Esophagus squamous epithelium (tissue), 4 donors: ENCODE data around the gene PRKAB1.

Experiments
- CTCF ChIP-seq, 6 experiments: fragments of 450-650 bp in 4 of 6; fragments of 200-600 bp in 2 of 6; sonication (generic) in 2 of 6; IDR thresholded peaks; one replicate each; pipeline ENCODE4 v1.5.1; 2016 to 2019; ENCODE audit warnings: antibody characterized with exemption in 6 of 6, mild to moderate bottlenecking in 4 of 6, moderate library complexity in 4 of 6
- POLR2A ChIP-seq, 4 donors: fragments of 450-650 bp; IDR thresholded peaks; one replicate each; pipeline ENCODE4 v1.6.1; 2017; ENCODE audit warnings: antibody characterized with exemption in 4 of 4, mild to moderate bottlenecking in 4 of 4, moderate library complexity in 3 of 4

DNA sequence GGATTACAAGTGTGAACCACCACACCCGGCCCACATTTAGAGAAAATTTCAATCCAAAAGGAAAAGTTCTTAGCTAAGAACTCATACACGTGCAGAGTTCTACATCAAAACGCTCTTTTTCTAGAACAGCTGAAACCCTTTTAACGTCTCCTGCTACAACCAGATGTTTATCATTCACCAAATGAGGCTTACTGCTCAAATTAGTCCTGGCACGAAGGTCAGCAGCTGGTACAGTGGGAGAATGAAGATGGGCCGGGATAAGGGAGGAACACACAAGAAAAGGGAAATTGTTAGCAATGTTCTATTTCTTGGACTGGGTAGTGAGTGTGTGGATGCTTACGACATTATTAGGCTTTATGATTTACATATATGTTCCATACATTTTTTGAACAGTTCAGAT lies 37.2 kb downstream of the PRKAB1 start:
- TF ChIP-seq CTCF (IDR thresholded peaks at IDR 0.05) (no peak), POLR2A (IDR thresholded peaks at IDR 0.05) (no peak)
